GM23338 (cell line): ENCODE results near the gene USP48.
"Not testable (repeated sequence)": the region's sequence is repeated elsewhere in the genome, so short reads cannot be mapped to it uniquely, and the experiment has no call there.

ENCODE experiments used
- CREB1 ChIP-seq: fragments of 250-450 bp; sonication (Bioruptor Pico); IDR thresholded peaks from 2 replicates; pipeline ENCODE4 v1.5.0; 2020; ENCODE audit warnings: low read depth, mild to moderate bottlenecking, moderate library complexity
- CTCF ChIP-seq, 2 experiments: fragments of 200-600 bp in 1 of 2; sonication (generic) in 1 of 2; conservative IDR thresholded peaks; 2 replicates each; pipeline versions ENCODE4 v1.5.1 to v1.6.1; 2016 to 2017; ENCODE audit warnings: antibody characterized with exemption in 2 of 2, low read depth in 2 of 2, mild to moderate bottlenecking in 2 of 2, moderate library complexity in 1 of 2
- EZH2 ChIP-seq: fragments of 200-600 bp; sonication (generic); IDR thresholded peaks from one replicate; pipeline ENCODE4 v1.8.0; 2017; ENCODE audit warnings: antibody characterized with exemption, mild to moderate bottlenecking, low read depth; ENCODE audit not compliant: unreplicated experiment
- JUNB ChIP-seq: IDR thresholded peaks from one replicate; pipeline ENCODE4 v1.6.1; 2016; ENCODE audit warnings: antibody characterized with exemption; ENCODE audit not compliant: unreplicated experiment
- POLR2AphosphoS5 ChIP-seq: IDR thresholded peaks from 2 replicates; pipeline ENCODE4 v1.6.1; 2016; ENCODE audit warnings: antibody characterized with exemption, low read depth
- TF ChIP-seq, protein P1 (sequence below): IDR thresholded peaks from 2 replicates; pipeline ENCODE4 v1.6.1; 2016; ENCODE audit warnings: antibody characterized with exemption

DNA sequence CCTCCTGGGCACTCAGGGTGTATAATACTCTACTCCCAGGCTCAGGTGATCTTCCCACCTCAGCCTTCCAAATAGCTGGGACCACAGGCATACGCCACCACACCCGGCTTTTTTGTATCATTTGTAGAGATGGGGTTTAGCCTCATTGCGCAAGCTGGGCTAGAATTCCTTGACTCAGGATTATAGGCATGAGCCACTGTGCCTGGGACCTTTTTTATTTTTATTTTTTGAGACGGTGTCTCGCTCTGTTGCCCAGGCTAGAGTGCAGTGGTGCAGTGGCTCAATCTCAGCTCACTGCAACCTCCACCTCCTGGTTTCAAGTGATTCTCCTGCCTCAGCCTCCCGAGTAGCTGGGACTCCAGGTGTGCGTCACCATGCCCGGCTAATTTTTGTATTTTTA is 15.8 kb downstream of the USP48 start:
- not testable (repeated sequence) for TF ChIP-seq CTCF (conservative IDR thresholded peaks at IDR 0.05; ENCODE audit: low read depth in 2 of 2); POLR2AphosphoS5; JUNB; EZH2; CREB1 (CRISPR knock-in tag)
- TF ChIP-seq, protein P1, sequence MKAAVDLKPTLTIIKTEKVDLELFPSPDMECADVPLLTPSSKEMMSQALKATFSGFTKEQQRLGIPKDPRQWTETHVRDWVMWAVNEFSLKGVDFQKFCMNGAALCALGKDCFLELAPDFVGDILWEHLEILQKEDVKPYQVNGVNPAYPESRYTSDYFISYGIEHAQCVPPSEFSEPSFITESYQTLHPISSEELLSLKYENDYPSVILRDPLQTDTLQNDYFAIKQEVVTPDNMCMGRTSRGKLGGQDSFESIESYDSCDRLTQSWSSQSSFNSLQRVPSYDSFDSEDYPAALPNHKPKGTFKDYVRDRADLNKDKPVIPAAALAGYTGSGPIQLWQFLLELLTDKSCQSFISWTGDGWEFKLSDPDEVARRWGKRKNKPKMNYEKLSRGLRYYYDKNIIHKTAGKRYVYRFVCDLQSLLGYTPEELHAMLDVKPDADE = not testable (repeated sequence)
